Measurements from ENCODE around the gene CLDN15. TPM values are rescaled to one million over a fixed set of nuclear protein-coding genes. Genes with fewer than 3 reads are reported as not detected.
"Not testable (repeated sequence)": the region's sequence is repeated elsewhere in the genome, so short reads cannot be mapped to it uniquely, and the experiment has no call there.

The CLDN15 gene
- total and polyA plus RNA-seq, 10 donors = 11.1 to 49.2 (median 21.2) TPM

DNA sequence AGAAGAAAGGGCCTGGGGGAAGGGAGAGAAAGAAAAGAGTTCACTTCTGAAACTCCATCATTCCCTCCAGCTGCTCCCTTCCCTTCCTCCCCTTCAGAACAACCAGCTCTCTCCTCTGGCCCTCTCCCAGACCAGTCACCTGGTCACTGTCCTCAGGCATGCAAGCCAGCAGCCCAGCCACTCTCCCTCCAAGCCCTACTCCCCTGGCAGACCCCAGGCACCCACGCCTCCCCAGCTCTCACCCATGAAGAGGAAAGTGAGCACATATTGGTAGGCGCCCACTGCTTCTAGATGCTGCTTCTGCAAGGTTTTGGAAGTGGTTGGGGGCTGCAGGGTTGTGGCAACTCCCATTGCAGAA is 37.1 kb downstream of the CLDN15 start:
- H3K36me3 ChIP-seq = no peaks in the 10 kb centered on the region
- TF ChIP-seq POLR2AphosphoS5 (IDR thresholded peaks at IDR 0.05) = no peak
- TF ChIP-seq CTCF (IDR thresholded peaks at IDR 0.05 in 8 of 11, conservative IDR thresholded peaks at IDR 0.05 in 3 of 11) = no peak
- TF ChIP-seq POLR2A (IDR thresholded peaks at IDR 0.05) = no peak
- no peak overlapping the region for H3K27ac ChIP-seq
- intact Hi-C loops (cut with DNase I; ENCODE audit: low total_unique reads) = no loop called here
- 73 to 88% (median 83%) methylated on average over 2 of the region's 2 CpGs for WGBS, 5 donors
- no peaks in the 10 kb centered on the region for H3K9me3 ChIP-seq
- H3K27me3 ChIP-seq (replicated peaks in 1 of 7) = peaks cover 4 to 68% (median 25%) of the 10 kb centered on the region in 7 donors
- H3K4me1 ChIP-seq = peaks cover 0 to 41% (median 26%) of the 10 kb centered on the region in 6 donors
- DNase-seq = no peak
- H3K4me3 ChIP-seq = no peak overlapping the region

- Histone ChIP-seq H3K4me1 (peaks cover 0 to 37% (median 26%) of the 10 kb centered on the region in 6 donors), H3K27me3 (replicated peaks in 1 of 7) (peaks cover 4 to 74% (median 25%) of the 10 kb centered on the region in 7 donors)
- intact Hi-C loops (cut with DNase I; ENCODE audit: low total_unique reads) = loop anchor here (10.0 kb wide), 1 partner anchor 55 kb away; no protein-coding TSS in a partner anchor
- not testable (repeated sequence) for H3K9me3 ChIP-seq, H3K36me3 ChIP-seq, DNase-seq, H3K4me3 ChIP-seq, H3K27ac ChIP-seq
- 91 to 94% (median 94%) methylated on average over 10 of the region's 10 CpGs for WGBS, 5 donors
These were observed 38.1 kb downstream of the CLDN15 start for GRCh38 chr7:101199522-101199921.

GRCh38 chr7:101198476-101198875 is 39.1 kb downstream of the CLDN15 start:
- DNase-seq = no peak
- no peak for TF ChIP-seq CTCF (IDR thresholded peaks at IDR 0.05 in 8 of 11, conservative IDR thresholded peaks at IDR 0.05 in 3 of 11)
- Histone ChIP-seq H3K4me3 (no peak overlapping the region), H3K4me1 (peaks cover 0 to 27% (median 19%) of the 10 kb centered on the region in 6 donors), H3K9me3 (no peaks in the 10 kb centered on the region), H3K36me3 (no peaks in the 10 kb centered on the region), H3K27me3 (replicated peaks in 1 of 7) (peaks cover 4 to 73% (median 25%) of the 10 kb centered on the region in 7 donors), H3K27ac (no peak overlapping the region)
- WGBS, 5 donors = 66 to 80% (median 75%) methylated on average over 14 of the region's 14 CpGs
- intact Hi-C loops (cut with DNase I; ENCODE audit: low total_unique reads) = loop anchor here (10.0 kb wide), 1 partner anchor 54 kb away; no protein-coding TSS in a partner anchor

DNA sequence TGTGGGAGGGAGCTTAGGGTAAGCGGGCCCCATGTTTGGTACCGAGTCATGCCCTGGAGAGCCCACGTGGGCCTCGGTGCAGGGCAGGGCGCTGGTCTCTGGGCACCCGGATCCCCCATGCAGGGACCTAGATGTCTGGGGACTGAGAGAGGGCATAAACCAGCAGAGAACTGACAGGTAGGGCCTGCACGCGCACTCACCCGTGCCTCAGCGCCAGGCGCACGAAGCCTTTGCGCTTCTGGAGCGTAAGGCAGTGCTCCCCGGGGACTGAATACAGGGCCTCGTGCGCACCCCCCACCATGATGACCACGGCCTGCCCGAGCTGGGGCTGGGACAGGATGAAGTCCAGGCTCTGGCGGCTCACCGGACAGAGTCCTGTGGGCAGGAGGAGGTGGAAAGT is 39.6 kb downstream of the CLDN15 start:
- H3K9me3 ChIP-seq = no peaks in the 10 kb centered on the region
- no peak overlapping the region for H3K27ac ChIP-seq
- H3K27me3 ChIP-seq (replicated peaks in 1 of 7) = peaks cover 4 to 68% (median 25%) of the 10 kb centered on the region in 7 donors
- intact Hi-C loops (cut with DNase I; ENCODE audit: low total_unique reads) = loop anchor here (10.0 kb wide), 1 partner anchor 53 kb away; no protein-coding TSS in a partner anchor
- WGBS, 5 donors = 74 to 84% (median 78%) methylated on average over 14 to 21 of the region's 21 CpGs
- TF ChIP-seq CTCF (IDR thresholded peaks at IDR 0.05 in 8 of 11, conservative IDR thresholded peaks at IDR 0.05 in 3 of 11) (no peak), POLR2AphosphoS5 (IDR thresholded peaks at IDR 0.05) (no peak), POLR2A (IDR thresholded peaks at IDR 0.05) (no peak)
- H3K36me3 ChIP-seq = no peaks in the 10 kb centered on the region
- no peak overlapping the region for H3K4me3 ChIP-seq
- peaks cover 0 to 22% (median 15%) of the 10 kb centered on the region in 6 donors for H3K4me1 ChIP-seq
- DNase-seq = no peak

GRCh38 chr7:101195884-101196283 is 41.7 kb downstream of the CLDN15 start:
- Histone ChIP-seq H3K27ac (no peak overlapping the region), H3K27me3 (replicated peaks in 1 of 7) (peaks cover 0 to 47% (median 8%) of the 10 kb centered on the region in 7 donors), H3K4me3 (no peak overlapping the region), H3K9me3 (no peaks in the 10 kb centered on the region), H3K36me3 (no peaks in the 10 kb centered on the region), H3K4me1 (peaks cover 0 to 9% (median under 1%) of the 10 kb centered on the region in 6 donors)
- intact Hi-C loops (cut with DNase I; ENCODE audit: low total_unique reads) = loop anchor here (10.0 kb wide), 1 partner anchor 51 kb away; no protein-coding TSS in a partner anchor
- TF ChIP-seq CTCF (IDR thresholded peaks at IDR 0.05 in 8 of 11, conservative IDR thresholded peaks at IDR 0.05 in 3 of 11) (no peak), POLR2AphosphoS5 (IDR thresholded peaks at IDR 0.05) (no peak), POLR2A (IDR thresholded peaks at IDR 0.05) (no peak)
- WGBS, 5 donors = 75 to 89% (median 84%) methylated on average over 12 to 17 of the region's 17 CpGs
- DNase-seq = no peak

Measured in spleen (tissue), 11 donors.